ENCODE results near the gene PARD6G.

The PARD6G gene

DNA sequence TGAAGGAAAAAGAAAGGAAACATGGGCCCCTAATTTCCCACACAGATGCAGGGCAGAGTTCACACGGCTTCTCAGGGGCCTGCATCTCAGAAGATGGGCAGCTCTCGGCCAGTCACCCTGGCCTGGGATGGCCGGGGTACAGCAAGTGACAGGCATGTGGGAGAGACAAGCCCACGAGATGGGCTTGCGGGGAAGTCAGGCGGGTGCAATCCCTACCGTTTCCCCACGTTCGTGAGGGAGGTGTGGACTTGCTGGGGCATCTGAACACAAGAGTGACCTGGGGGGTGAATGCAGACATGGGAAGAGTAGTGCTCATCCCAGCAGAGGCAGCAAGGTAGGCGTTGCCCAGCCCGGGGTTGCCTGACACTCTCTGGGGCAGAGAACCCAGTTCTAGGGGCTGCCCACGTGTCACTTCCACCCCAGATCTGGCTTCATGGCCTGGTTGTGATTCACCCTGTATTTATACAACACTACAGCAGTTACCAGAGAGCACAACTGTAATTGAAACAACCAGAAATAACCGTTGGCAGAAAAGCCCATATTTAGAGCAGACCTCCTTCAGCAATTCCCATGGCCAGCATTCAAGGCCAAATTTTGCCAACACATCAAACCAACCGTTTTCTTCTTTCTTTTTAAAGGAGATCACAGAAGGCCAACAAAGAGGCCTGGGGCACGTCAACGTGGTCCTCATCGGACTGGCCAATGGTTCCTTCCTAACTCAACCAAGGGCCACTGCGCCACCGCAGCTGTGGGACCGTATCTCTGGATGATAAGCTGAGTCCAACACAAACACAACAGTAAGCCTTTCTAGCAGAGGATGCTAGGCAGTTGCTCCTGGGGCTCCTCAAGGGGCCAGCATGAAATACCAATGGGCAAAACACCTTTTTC is 58.4 kb downstream of the PARD6G start:
- no peak overlapping the region for H3K4me3 ChIP-seq (ENCODE audit: low read depth, low read length)
- TF ChIP-seq, protein P1, sequence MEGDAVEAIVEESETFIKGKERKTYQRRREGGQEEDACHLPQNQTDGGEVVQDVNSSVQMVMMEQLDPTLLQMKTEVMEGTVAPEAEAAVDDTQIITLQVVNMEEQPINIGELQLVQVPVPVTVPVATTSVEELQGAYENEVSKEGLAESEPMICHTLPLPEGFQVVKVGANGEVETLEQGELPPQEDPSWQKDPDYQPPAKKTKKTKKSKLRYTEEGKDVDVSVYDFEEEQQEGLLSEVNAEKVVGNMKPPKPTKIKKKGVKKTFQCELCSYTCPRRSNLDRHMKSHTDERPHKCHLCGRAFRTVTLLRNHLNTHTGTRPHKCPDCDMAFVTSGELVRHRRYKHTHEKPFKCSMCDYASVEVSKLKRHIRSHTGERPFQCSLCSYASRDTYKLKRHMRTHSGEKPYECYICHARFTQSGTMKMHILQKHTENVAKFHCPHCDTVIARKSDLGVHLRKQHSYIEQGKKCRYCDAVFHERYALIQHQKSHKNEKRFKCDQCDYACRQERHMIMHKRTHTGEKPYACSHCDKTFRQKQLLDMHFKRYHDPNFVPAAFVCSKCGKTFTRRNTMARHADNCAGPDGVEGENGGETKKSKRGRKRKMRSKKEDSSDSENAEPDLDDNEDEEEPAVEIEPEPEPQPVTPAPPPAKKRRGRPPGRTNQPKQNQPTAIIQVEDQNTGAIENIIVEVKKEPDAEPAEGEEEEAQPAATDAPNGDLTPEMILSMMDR (IDR thresholded peaks at IDR 0.05; ENCODE audit: borderline replicate concordance, insufficient read depth, low read depth, low read length): no peak

DNA sequence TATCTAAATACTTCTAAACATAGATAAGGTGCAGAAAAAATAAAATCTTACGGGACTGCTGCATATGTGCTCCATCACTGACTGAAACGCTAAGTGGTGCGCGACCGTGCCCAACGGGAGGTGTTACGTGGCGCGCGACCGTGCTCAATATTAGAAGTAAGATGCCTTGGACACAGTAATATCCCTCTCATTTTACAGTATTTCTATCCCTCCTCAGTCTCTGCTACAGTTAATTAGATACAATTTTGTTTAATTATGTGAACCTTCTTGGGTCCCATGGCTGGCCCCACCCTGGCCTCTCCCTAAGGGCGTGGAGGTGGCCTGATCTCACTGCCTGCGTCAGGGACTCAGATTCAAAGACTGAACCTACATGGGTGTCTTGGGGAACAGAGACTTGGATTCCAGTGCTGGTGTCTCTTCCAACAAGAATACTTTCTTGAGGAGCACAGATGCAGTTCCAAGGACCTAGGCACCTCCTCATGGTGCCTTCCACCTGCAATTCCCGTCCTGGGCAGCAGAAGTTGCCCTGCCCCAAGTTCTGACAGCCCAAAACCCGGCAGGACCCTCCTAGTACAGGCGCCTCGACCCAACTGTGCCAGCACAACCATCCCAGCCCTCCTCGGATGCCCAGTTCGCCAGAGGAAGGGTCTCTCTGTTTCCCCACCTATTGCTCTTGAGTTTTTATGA is 59.2 kb downstream of the PARD6G start:
- H3K4me3 ChIP-seq (ENCODE audit: low read depth, low read length): no peak overlapping the region
- TF ChIP-seq, protein P1 (IDR thresholded peaks at IDR 0.05; ENCODE audit: borderline replicate concordance, insufficient read depth, low read depth, low read length): no peak

DNA sequence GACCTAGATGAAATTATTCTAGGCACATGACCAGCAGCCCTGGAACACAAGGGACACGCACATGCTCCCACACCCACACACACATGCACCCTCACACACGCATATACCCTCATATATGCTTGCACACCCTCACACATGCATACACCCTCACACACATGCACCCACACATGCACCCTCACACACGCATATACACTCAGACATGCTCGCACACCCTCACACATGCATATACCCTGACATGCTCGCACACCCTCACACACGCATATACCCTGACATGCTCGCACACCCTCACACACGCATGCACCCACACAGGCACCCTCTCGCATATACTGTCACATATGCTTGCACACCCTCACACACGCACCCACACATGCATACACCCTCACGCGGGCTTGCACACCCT is 61.8 kb downstream of the PARD6G start:
- H3K4me3 ChIP-seq (ENCODE audit: low read depth, low read length): no peak overlapping the region
- TF ChIP-seq, protein P1 (IDR thresholded peaks at IDR 0.05; ENCODE audit: borderline replicate concordance, insufficient read depth, low read depth, low read length): no peak

DNA sequence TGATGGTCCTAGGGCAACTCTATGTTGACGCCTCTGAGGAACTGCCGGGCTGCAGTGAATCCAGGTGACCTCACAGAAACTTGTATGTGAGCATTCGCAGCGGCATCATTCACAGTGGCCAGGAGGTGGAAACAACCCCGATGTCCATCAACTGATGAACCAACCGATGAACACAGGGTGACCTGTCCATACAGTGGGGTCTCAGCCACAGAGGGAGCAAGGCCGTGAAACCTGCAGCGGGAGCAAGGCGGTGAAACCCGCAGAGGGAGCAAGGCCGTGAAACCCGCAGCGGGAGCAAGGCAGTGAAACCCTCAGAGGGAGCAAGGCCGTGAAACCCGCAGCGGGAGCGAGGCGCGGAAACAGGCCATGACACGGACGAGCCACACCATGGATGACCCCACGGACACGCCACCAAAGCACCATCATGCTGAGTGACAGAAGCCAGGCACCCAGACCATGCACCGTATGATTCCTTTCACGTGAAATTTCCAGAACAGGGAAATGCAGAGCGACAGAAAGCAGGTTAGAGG is 63.0 kb downstream of the PARD6G start:
- TF ChIP-seq, protein P1 (IDR thresholded peaks at IDR 0.05; ENCODE audit: borderline replicate concordance, insufficient read depth, low read depth, low read length): no peak

DNA sequence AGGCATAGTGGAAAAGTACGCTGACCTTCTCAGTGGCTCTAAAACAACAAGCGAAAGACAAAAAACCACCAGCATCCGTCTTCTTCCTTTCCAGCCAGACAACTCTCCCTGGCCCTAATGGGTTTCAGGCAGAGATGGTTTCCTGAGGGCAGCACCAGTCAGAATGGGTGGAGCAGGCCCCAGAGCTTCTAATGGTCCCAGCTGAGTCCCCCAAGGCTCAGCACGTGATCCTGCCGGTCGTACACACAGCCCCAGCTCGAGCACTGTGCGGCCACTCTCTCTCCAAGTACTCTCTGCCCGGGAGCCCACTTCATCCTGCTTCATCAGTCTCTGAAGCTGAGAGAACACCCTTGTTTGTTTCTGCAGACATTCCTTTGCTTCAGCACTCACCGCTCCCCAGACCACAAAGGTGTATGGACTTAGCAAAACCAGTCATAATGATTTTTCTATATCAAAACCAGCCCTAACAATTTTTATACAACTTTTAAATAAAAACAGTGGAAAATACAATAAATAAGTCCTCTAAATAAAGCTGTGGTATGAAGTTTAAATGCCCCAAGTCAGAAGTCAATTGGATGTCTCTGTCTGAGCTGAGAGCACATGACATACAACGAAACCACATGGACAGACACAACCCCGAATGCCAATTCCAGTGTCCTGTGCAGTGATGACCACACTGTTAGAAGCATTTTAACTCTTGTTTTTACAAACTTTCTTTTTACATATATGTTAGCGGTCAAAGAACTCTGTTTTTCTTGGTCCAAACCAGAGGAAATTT is 63.9 kb downstream of the PARD6G start:
- H3K4me3 ChIP-seq (ENCODE audit: low read depth, low read length): no peak overlapping the region

More for the DNA sequence above, 63.0 kb downstream of the PARD6G start:
- no peak overlapping the region for H3K4me3 ChIP-seq (ENCODE audit: low read depth, low read length)

DNA sequence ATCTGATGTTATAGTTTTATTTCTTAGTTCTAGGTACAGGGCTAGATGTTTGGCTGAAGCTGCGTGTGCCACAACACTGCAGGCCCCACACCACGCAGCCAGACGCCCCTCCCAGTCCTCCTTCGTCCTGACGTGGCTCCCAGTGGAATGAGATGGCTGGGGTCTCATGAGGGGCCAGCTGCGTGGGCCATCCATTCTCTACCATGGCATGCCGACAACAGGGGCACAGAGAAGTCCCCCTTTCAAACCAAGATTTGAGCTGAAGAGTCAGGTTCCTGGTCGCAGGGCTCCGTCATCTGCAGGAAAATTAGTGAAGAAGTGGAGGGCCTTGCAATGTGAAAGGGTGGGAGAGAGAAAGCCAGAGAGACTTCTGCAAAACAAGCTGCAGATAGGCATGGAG is 64.5 kb downstream of the PARD6G start:
- TF ChIP-seq, protein P1 (IDR thresholded peaks at IDR 0.05; ENCODE audit: borderline replicate concordance, insufficient read depth, low read depth, low read length): no peak
- H3K4me3 ChIP-seq (ENCODE audit: low read depth, low read length): no peak overlapping the region

More for the DNA sequence above, 63.9 kb downstream of the PARD6G start:
- TF ChIP-seq, protein P1 (IDR thresholded peaks at IDR 0.05; ENCODE audit: borderline replicate concordance, insufficient read depth, low read depth, low read length): no peak
